Body of pancreas (tissue), 4 donors: Measurements from ENCODE around the gene RNF111. TPM values are rescaled to one million over a fixed set of nuclear protein-coding genes. Genes with fewer than 3 reads are reported as not detected.

ENCODE experiments used
- ATAC-seq: fragments of 150-250 bp; one replicate; pipeline ENCODE4 v1.9.1; 2016
- DNase-seq, 4 donors: peaks; one replicate each; pipeline ENCODE4 v3.0.0-alpha.2; 2019
- H3K27ac ChIP-seq, 4 donors: fragments of 200-600 bp; sonication (generic); 1 replicate in 3 of 4; 2 replicates in 1 of 4; pipeline versions ENCODE4 v1.5.1 to v1.6.1; 2016 to 2019; ENCODE audit warnings: mild to moderate bottlenecking in 1 of 4, mixed read lengths in 1 of 4, moderate library complexity in 1 of 4
- H3K27me3 ChIP-seq, 2 donors: fragments of 200-600 bp; sonication (generic); one replicate each; pipeline ENCODE4 v1.6.0; 2016; ENCODE audit warnings: mild to moderate bottlenecking in 1 of 2
- H3K36me3 ChIP-seq, 2 donors: fragments of 200-600 bp; sonication (generic); replicated peaks in 1 of 2; 2 replicates each; pipeline ENCODE4 v1.5.1; 2016; ENCODE audit warnings: low read depth in 2 of 2; ENCODE audit not compliant: insufficient read depth in 1 of 2
- H3K4me1 ChIP-seq: fragments of 200-600 bp; sonication (generic); one replicate; pipeline ENCODE4 v1.6.0; 2016
- H3K4me3 ChIP-seq, 2 donors: fragments of 200-600 bp; sonication (generic); 1 replicate in 1 of 2; 2 replicates in 1 of 2; pipeline ENCODE4 v1.5.1; 2016 to 2019
- H3K9me3 ChIP-seq, 3 donors: fragments of 200-600 bp; sonication (generic); 1 replicate in 2 of 3; 2 replicates in 1 of 3; pipeline ENCODE4 v1.5.1; 2016
- CTCF ChIP-seq, 7 experiments: fragments of 450-650 bp in 4 of 7; fragments of 200-600 bp in 3 of 7; sonication (generic) in 3 of 7; IDR thresholded peaks; one replicate each; pipeline ENCODE4 v1.5.1; 2016 to 2019; ENCODE audit warnings: antibody characterized with exemption in 7 of 7
- POLR2A ChIP-seq, 3 donors: fragments of 450-650 bp; IDR thresholded peaks; one replicate each; pipeline ENCODE4 v1.6.1; 2016; ENCODE audit warnings: antibody characterized with exemption in 3 of 3, mild to moderate bottlenecking in 2 of 3
- WGBS, 2 donors: methylation state at CpG; one replicate each; pipeline ENCODE4 v1.1.5; 2017; 5-methylcytosine and 5-hydroxymethylcytosine counted together
- intact Hi-C: fragments of 100-400 bp; cut with DNase I; formaldehyde crosslinking; loops from one replicate; pipeline ENCODE4 v1.15.1; 2023
- total RNA-seq, 2 donors: library from RNA; depleted of rRNA; stranded (reverse); fragments of >200 nt; gene quantifications; one replicate each; pipeline ENCODE4 v1.1.0, GENCODE V29; 2016

The RNF111 gene
- total RNA-seq, 2 donors from 2014 or later: 6.9 to 22.8 TPM

DNA sequence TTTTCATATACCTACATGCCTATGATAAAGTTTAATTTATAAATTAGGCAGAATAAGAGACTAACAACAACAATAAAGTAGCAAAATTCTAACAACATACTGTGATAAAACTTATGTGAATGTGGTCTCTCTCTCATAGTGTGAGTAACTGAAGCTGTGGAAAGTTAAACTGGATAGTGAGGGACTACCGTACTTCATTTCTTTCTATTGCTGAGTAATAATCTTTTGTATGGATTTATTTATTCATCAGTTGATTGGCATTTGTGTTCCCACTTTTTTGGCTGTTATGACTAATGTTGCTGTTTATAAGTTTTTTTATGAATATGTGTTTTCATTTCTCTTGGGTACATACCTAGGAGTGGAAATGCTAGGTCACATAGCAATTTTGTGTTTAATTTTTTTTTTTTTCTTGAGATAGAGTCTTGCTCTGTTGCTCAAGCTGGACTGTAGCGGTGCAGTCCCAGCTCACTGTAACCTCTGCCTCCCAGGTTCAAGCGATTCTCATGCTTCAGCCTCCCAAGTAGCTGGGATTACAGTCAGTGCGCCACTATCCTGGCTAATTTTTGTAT, 41.0 kb downstream of the RNF111 start:
- DNase-seq (no peak), ATAC-seq (no peak)
- Histone ChIP-seq H3K27me3 (no peaks in the 10 kb centered on the region), H3K4me3 (no peak overlapping the region), H3K36me3 (no peaks in the 10 kb centered on the region), H3K4me1 (no peaks in the 10 kb centered on the region), H3K9me3 (no peaks in the 10 kb centered on the region), H3K27ac (no peak overlapping the region)
- intact Hi-C loops: no loop called here
- TF ChIP-seq CTCF (IDR thresholded peaks at IDR 0.05) (no peak), POLR2A (IDR thresholded peaks at IDR 0.05) (no peak)
- WGBS, 2 donors: 91 to 95% methylated on average over 4 of the region's 4 CpGs

DNA sequence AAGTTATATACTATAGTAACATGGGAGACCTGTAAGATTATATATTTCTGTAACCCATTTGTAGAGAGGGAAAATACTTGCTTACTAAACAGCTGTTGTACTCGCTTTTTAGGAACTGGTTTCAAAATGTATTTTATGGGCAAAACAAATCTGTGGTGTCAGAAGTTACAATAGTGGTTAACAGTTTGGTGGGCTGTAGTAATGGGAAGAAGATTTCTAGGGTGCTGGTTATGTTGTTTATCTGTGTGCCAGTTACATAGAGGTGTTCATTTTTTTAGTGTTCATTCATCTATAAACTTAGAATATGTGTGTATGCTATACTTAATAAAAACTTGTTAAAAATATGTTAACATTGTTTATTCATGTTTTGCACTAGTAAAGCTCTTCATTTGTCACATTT, 42.1 kb downstream of the RNF111 start:
- no peaks in the 10 kb centered on the region for H3K36me3 ChIP-seq
- no peaks in the 10 kb centered on the region for H3K27me3 ChIP-seq
- no peak overlapping the region for H3K4me3 ChIP-seq
- intact Hi-C loops: no loop called here
- H3K27ac ChIP-seq: no peak overlapping the region
- 67 to 85% methylated on average over 1 of the region's 1 CpG for WGBS, 2 donors
- H3K9me3 ChIP-seq: no peaks in the 10 kb centered on the region
- no peak for DNase-seq
- no peak for ATAC-seq
- TF ChIP-seq CTCF (IDR thresholded peaks at IDR 0.05) (no peak), POLR2A (IDR thresholded peaks at IDR 0.05) (no peak)
- no peaks in the 10 kb centered on the region for H3K4me1 ChIP-seq

- ATAC-seq (no peak), DNase-seq (no peak)
- no peaks in the 10 kb centered on the region for H3K4me1 ChIP-seq
- WGBS, 2 donors: 68 to 74% methylated on average over 3 of the region's 3 CpGs
- no peaks in the 10 kb centered on the region for H3K27me3 ChIP-seq
- intact Hi-C loops: no loop called here
- H3K4me3 ChIP-seq: no peak overlapping the region
- H3K9me3 ChIP-seq: no peaks in the 10 kb centered on the region
- TF ChIP-seq POLR2A (IDR thresholded peaks at IDR 0.05): no peak
- TF ChIP-seq CTCF (IDR thresholded peaks at IDR 0.05): no peak
- H3K36me3 ChIP-seq: no peaks in the 10 kb centered on the region
- H3K27ac ChIP-seq: no peak overlapping the region
Observed at GRCh38 chr15:59035201-59035600, 47.7 kb downstream of the RNF111 start.

DNA sequence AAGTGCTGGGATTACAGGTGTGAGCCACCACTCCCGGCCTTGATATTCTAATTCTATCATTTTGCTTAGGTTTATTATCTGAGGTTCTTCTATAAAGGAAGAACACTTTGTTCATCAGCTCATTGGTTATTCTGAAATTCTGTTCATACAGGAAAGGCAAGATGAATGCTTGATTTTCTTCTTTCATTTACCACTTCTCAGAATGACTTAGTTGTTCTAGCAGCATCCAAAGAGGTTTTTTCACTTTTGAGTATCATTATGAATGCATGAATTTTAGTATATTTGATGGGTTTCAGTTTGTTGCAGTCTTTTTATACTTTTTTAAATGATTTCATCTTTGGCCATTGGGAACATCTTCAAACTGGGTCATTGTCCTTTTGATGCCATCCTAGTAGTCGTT, 51.8 kb downstream of the RNF111 start:
- H3K9me3 ChIP-seq: no peaks in the 10 kb centered on the region
- no peaks in the 10 kb centered on the region for H3K4me1 ChIP-seq
- 75 to 92% methylated on average over 2 of the region's 2 CpGs for WGBS, 2 donors
- TF ChIP-seq POLR2A (IDR thresholded peaks at IDR 0.05) (no peak), CTCF (IDR thresholded peaks at IDR 0.05) (no peak)
- no peaks in the 10 kb centered on the region for H3K36me3 ChIP-seq
- DNase-seq (no peak), ATAC-seq (no peak)
- H3K27ac ChIP-seq: no peak overlapping the region
- no peak overlapping the region for H3K4me3 ChIP-seq
- no peaks in the 10 kb centered on the region for H3K27me3 ChIP-seq
- intact Hi-C loops: no loop called here

DNA sequence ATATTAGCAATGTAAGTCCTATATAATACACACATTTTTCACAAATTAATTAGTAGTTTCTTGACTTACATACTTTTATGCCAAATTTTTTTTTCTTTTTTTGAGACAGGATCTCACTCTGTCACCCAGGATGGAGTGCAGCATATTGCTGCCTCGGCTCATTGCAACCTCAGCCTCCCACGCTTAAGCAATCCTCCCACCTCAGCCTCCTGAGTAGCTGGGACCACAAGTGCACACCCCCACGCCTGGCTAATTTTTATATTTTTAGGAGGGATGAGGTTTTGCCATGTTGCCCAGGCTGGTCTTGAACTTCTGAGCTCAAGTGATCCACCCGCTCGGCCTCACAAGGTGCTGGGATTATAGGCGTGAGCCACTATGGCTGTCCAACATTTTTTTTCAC, 54.6 kb downstream of the RNF111 start:
- Histone ChIP-seq H3K4me1 (no peaks in the 10 kb centered on the region), H3K9me3 (no peaks in the 10 kb centered on the region), H3K36me3 (no peaks in the 10 kb centered on the region), H3K27ac (no peak overlapping the region), H3K4me3 (no peak overlapping the region), H3K27me3 (no peaks in the 10 kb centered on the region)
- TF ChIP-seq CTCF (IDR thresholded peaks at IDR 0.05) (no peak), POLR2A (IDR thresholded peaks at IDR 0.05) (no peak)
- no peak for ATAC-seq
- no peak for DNase-seq
- WGBS, 2 donors: 96 to 99% methylated on average over 6 of the region's 6 CpGs
- intact Hi-C loops: no loop called here
